Regular cardiac myocyte (primary cell): Measurements from ENCODE around the gene VPS13D. TPM values are rescaled to one million over a fixed set of nuclear protein-coding genes. Genes with fewer than 3 reads are reported as not detected.

Experiments used
- total RNA-seq: library from RNA; depleted of rRNA; stranded (reverse); fragments of >200 nt; gene quantifications from 2 replicates; pipeline ENCODE4 v1.2.3, GENCODE V29; 2014

VPS13D gene
- total RNA-seq, result 21.9 and 34.4 TPM in 2 replicates

GRCh38 chr1:12229835-12230548, at the start of gene VPS13D:
Gene VPS13D, plus strand, starts transcription at chr1:12230030. Its CDS starts 4,237 bp downstream, at chr1:12234267.

Other genes starting within 250 kb of the VPS13D start
- gene MFN2, start 249.6 kb upstream of the VPS13D start, total RNA-seq, result 51.6 and 92.6 TPM in 2 replicates
- gene MIIP, start 210.5 kb upstream of the VPS13D start, total RNA-seq, result 20.7 and 30.4 TPM in 2 replicates
- gene TNFRSF8, start 166.7 kb upstream of the VPS13D start, total RNA-seq, result under 0.01 and 0.56 TPM in 2 replicates
- gene TNFRSF1B, start 63.0 kb upstream of the VPS13D start, total RNA-seq, result 9.6 and 15.2 TPM in 2 replicates